Ecto neural progenitor cell (in vitro differentiated cells): ENCODE measurements around the gene OSBPL6.
"Not testable (repeated sequence)": the region's sequence is repeated elsewhere in the genome, so short reads cannot be mapped to it uniquely, and the experiment has no call there.

Source experiments
- DNase-seq: peaks from one replicate; pipeline ENCODE4 v3.0.0-alpha.2; 2018; ENCODE audit warnings: low spot score

OSBPL6 gene

DNA sequence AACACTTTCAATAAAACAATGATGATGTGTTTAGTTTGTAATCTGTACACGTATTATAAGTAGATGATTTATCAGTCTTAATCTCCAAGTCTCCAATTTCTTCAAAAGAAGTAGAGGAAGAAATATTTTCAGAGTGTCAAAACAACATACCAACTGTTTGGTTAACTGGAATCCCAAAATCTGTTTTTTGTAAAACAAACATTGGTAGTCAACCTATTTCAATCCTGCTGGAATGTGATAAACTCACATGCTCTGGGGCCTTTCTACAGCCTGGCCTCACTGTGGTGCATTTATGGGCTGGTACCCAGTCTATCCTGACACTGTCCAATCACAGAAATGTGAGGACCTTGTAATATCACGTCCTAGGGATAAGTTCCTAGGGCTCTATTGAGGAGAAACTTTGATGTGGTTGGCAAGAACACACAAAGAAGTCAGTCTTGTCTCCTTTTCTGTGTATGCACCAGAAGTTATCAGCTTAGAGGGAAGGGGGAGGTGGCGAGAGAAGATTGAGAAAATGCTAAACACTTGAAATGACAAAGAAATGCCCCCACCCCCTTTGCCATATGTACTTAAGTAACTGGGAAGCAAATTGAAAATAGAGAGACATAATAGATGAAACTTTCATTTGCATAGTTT lies 209.5 kb downstream of the OSBPL6 start:
- no peak for DNase-seq

DNA sequence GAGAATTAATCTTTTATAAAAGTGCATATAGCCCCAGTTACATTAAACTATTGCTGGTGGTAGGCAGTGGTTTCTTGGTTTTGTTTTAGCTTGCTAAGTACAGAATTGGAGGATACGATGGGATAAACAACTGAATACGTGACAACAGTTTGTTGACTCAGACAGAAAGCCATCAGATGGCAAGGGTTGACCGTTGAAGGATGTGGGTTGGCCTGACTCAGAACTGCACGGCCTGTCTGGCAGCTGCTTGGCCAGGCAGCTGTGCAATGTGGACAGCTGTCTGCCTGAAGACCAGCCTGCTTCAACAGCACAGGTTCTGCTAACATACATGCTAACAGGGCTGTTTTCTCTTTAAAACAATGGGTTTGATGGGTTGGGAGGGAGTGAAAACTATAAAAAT lies 210.1 kb downstream of the OSBPL6 start:
- no peak for DNase-seq

DNA sequence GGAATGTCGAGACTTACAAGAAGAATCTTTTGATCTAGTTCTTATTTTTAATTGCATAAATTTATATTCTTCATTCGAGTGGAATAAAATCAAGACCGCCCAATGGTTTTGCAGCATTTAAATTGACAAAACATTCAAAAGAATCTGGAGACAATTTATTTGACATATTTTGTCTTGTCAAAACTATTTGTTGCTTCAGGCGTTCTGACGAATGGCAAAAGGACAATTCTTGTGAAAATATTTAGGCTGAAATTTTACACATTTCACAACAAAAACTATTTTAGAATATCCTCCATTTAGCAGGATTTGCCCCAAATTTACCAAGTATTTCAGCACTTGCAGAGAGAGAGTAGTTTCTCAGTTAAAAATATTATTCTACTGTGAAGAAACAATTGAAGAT lies 214.9 kb downstream of the OSBPL6 start:
- no peak for DNase-seq

DNA sequence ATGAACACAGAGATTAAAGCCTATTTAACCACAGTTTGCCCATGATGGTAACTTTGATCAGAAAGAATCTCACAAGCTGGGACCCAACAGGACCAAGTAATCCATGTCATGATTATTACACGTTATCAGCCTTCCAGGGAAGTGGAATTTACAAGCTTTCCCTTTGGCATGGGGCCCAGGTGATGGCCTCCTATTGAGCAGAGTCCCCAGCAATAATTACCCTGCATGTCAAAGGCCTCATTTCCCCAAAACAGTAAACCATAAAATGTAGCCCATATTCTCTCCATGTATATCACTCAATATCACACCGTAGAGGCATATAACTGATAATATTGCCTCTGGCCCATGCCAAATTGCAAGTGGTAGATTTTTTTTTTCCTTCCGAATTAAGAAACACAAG lies 217.7 kb downstream of the OSBPL6 start:
- DNase-seq = no peak

DNA sequence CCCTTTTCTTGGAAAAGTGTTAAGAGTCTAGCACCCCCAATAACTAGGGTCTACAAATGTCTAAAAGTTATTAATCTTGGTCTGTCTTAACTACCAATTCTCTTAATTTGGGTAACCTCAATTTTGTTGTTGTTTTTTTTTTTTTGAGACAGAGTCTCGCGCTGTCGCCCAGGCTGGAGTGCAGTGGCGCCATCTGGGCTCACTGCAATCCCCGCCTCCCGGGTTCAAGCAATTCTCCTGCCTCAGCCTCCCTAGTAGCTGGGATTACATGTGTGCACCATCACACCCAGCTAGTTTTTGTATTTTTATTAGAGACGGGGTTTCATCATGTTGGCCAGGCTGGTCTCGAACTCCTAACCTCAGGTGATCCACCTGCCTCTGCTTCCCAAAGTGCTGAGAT lies 218.1 kb downstream of the OSBPL6 start:
- DNase-seq = not testable (repeated sequence)

DNA sequence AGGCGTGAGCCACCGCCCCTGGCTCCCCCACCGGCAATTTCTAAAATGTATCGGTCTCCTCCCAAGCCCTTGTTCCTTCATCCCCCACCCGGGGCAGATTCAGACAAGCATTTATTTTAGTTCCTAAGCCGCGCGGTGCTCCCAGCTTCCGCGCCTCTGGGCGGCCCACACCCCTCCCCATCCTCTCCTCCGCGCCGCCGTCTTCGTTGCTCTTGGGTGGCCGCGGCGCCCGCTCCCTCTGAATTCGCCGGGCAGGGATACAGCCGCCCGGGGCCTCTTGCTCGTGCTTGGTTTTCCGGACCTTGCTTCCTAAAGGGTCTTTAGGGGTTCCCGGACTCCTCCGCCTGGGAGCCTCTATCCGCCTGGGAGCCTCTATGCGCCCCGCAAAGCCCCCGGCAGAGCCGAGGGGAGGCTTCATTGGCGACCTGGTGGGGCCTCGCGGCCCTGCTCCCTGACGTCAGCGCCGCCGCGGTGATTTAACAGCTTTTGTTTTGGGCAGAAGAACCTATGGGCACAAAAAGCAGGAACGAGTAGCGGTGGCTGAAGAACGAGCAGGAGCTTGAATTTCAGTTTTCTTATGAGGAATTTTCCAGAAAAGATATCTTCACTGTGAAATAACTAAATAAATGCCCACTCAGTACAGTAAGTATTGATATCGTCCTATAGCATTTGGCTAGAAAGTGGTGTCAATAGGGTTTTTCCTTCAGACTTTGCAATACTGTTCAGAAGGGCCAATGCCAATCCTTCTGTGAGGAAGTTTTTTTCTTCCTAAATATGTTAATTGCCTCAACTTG lies 219.4 kb downstream of the OSBPL6 start:
- peak; percentile 89 for DNase-seq

DNA sequence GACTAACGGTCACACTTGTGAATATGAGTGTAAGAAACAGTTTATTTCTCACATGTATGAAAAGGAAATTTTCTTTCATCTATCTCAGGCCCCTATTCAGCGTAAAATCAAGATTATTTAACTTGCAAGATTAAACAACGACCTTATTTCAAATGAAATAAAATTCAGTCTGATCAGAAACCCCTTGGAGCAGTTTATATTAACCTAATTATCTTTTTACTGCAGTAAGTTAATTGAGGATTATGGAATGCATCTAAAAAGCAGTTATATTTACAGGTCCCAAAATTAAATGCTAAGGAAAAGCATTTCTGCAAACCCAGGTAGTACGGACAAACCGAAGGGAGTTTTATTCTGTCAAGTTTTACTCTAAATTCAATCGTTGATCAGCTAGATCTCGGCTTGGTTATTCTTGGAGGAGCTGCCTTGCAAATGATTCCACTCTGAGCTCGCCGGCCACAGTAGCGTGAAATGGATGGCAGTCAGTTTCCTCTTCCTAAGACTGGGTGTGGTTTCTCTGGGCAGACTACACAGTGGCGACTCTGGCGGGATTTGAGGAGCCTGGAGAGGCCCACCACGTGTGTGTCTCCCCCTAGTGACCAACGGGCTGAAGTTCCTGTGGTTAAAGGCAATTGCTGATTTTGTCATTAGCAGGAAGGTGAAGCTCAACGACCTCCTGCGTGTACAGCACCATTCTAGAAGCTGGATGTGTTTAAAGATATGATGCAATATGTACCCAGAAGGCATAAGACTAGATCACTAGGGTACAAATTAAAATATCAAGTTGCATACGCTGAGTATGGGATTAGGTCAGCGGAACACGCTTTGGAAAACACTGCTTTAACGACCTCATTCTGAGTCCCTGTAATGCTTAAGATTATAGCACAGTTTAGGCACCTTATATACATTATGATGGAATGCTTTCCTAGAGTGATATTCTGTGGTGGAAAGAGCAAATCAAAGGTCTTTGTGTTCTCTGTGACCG lies 220.2 kb downstream of the OSBPL6 start:
- peak; percentile 88 for DNase-seq

DNA sequence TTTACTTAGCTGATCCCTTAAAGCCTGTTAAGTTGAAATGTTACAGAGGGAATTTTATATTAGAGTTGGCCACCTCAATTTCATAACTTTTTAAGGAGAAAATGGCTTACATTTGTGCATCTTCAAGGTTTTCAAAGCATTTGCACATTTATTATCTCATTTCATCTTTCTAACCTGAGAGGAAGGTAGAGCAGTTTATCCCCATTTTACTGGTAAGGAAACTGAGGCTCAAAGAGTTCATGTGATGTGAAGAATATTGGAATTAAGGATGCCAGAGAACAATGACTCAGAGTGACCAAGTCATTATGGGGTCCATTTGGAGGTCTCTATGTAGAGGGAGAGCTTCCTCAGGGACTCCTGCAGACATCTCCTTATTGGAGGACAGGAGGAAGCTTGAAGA lies 221.7 kb downstream of the OSBPL6 start:
- DNase-seq = no peak

DNA sequence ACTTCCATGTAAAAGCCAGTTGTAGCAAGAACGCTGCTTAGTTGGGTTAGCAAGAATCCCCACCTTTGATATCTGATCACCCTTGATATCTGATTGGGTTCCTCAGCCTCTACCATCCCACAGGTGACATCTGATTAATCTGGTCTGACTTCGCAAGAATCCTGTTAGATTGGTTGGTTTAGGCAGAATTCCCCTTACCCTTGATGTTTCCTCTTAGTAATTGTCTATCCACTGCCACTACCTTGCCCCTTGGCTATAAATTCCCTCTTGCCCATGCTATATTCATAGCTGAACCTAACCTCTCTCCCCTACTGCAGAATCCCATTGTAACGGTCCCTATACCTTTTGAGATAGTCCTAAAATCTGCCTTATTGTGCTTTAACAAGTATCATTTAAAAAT lies 223.6 kb downstream of the OSBPL6 start:
- no peak for DNase-seq

DNA sequence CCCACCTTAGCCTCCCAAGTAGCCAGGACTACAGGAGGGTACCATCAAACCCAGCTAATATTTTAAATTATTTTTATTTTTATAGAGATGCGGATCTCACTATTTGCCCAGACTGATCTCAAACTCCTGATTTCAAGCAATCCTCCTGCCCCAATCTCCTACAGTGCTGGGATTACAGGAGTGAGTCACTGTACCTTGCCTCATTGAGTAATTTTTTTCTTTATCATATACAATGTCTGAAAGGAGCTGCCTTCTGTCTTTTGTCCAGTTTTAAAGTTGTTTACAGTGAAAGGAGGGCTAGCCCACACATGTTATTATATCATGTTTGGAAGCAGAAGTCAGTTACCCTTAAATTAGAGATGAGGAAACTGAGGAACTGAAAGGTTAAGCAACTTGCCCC lies 224.1 kb downstream of the OSBPL6 start:
- no peak for DNase-seq

DNA sequence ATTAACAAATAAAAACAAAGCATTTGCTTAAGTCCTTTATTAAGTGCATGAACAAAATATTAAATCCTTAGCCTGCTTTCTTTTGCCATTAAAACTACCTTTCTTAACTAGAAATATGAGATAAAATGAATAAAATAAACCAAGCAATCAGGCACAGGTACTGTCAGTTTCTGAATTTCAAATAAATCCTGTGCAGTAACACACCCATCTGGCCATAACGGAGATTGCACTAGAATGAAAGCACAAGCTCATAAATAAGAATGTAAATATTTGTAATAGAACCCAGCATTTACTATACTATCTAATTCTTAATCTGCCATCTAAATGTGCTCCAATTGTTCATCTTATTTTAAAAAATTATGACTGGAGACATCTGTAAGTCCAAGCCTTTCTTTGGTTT lies 224.8 kb downstream of the OSBPL6 start:
- no peak for DNase-seq

DNA sequence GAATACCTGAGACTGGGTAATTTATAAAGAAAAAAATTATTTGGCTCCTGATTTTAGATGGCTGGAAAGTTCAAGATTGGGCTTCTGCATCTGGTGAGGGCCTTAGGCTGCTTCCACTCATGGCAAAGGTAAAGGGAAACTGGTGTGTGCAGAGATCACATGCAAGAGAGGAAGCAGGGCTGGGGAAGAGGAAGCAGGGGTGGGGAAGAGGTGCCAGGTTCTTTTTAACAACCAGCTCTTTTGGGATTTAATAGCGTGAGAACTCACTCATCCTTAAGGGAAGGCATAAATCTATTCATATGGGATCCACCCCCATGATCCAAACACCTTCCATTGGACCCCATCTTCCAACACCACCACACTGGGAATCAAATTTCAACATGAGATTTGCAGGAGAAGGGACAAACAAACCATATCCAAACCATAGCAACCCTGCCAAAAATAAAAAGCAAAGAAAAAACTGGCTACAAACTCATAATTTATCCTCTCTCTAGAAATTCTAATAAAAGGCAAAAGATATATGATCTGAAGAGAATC lies 226.2 kb downstream of the OSBPL6 start:
- no peak for DNase-seq

DNA sequence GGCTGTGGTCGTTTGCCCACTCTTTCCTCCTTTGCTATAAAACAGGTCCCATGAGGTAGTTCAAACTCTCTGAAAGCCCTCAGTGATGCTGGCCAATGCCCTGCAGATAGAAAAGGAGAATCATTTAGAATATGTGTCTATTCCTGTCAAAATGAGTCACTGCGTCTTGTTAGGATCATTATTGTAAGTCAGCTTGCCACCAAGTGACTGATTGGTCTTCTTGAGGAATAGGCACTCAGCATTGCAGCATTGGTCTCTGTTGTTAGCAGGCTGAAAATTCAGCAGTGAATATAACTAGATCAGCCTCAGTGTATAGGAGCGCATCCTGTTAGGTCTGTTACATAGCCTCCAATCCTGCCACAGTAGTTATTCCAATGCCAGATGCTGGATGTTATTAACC lies 227.8 kb downstream of the OSBPL6 start:
- no peak for DNase-seq

DNA sequence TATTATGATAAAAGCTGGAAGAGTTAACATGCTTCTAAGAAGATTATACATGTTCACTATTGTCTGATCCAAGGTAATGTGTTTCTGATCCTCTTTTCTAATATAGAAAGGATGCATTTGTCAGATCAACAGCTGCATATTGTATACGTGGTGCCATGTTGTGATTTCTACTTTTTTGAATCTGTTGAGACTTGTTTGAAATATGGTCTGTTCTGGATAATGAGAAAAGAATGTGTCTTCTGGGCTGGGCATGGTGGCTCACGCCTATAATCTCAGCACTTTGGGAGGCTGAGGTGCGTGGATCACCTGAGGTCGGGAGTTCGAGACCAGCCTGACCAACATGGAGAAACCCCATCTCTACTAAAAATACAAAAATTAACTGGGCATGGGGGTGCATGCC lies 229.4 kb downstream of the OSBPL6 start:
- DNase-seq = not testable (repeated sequence)

DNA sequence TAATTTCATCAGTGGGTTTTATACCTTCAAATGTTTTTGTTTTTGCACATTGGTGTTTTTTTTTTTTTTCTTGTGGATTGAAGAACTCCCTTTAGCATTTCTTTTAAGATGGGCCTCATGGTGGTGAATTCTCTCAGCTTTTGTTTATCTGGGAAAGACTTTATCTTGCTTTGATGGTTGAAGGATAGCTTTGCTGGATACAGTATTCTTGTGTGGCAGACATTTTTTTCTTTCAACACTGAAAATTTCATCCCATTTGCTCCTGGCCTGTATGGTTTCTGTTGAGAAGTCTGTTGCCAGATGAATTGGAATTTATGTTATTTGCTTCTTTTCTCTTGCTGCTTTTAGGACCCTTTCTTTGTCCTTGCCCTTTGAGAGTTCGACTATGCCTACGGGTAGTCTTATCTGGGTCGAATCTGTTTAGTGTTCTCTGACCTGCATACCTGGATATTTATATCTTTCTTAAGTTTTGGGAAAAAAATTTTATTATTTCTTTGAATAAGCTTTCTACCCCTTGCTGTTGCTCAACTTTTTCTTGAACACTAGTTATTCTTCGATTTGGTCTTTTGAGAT lies 231.0 kb downstream of the OSBPL6 start:
- no peak for DNase-seq

DNA sequence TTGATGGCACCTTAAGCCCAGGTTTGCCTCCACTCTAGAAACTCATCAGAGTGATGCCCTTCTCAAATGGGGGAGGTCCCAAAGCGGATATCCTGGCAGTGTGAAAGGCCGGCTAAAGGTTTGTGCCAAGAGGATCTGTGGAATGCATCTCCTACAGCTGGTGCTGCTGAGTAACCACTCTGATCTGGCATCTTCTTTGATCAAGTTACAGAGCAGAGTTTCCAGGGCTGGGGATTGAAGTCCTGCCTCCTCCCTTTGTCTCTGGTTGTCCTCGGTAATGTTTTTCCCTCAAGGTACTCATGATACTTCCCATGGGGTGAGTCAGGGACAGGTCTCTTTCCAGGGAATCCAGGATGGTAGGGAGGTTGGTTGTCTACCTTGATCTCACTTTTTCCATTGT lies 232.1 kb downstream of the OSBPL6 start:
- no peak for DNase-seq

DNA sequence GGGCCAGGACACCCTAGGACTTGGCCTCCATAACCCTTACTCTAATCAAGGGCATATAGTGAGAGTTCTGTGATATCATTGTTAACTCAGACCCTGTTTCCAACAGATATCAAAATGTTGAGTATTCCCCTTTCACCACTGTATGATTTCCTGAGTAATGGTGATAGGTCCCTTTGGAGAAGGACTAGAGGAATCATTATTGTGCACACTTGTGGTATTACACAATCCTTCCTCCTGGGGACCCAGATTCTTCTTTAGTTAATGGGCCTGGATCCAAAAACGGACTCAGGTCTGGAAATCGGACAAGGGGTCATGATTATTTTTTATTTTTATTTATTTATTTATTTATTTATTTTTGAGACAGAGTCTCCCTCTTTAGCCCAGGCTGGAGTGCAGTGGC lies 233.1 kb downstream of the OSBPL6 start:
- no peak for DNase-seq

DNA sequence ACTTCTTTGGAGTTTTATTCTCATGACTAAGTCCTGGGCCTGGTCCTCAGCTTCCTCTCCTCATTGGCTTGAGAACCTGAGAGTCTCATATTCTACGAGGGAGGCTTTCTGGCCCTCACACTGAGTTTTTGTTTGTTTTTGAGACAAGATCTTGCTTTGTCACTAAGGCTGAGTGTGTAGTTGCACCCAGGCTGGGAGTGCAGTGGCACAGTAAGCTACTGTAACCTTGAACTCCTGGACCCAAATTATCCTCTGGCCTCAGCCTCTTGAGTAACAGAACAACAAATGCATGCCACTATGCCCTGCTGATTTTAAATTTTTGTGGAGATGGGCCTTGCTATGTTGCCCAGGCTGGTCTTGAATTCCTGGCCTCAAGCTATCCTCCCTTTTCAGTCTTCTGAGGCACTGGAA lies 234.1 kb downstream of the OSBPL6 start:
- DNase-seq = no peak

DNA sequence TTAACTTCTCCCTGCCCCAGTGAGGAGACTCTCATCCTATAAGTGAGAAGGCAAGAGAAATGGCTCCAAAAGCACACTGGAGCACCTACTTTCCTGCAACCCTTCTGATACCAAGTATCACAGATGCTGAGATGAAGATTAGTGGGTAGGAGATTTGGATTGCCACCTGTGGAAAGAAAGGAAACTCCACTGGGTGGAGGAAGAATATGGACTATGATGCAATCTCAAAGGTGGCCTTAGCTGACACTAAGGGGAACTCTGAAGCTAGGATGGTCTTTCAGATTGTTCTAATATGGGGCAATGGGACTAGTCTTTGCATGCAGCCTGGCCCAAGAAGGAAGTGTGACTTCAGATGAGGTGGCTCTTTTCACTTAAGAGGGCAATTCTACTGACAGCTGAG lies 235.0 kb downstream of the OSBPL6 start:
- DNase-seq = no peak

DNA sequence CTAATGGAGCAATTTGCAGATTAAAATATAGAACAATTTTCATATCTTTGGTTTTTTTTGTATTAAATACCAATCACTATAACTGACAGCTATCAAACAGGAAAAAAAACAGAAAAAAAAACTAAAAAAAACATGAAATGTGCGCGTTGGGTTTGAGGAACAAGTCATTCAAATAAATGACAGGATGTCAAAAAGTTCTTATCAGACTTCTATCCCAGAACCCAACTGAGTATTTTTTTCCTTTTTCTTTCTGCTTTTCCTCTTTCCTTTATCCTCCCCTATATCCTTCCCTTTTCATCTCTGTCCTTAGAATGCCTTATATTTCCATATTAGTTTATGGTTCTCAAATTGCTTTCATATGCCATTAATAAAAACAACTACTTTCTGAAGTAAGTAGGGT lies 242.3 kb downstream of the OSBPL6 start:
- DNase-seq = no peak

DNA sequence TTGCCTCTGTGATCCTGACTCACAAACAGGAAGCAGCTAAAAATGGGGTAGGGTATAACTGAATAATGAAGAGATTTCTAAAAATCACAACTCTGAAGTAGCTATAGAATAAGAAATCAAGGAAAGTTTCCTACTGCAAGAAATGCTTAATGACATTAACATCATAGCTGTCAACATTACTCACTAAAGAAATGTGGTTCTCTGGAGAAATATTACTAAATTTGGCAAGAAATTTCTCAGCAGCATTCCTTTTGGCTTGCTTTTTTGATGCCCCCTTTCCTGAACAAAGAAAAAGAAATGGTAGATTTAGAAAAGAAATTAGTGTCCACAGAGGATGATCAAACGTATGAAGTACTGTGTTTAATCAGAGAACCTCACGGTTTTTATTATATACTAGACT lies 247.1 kb downstream of the OSBPL6 start:
- no peak for DNase-seq
